K562 (cell line): Measurements from ENCODE around the gene TMEM156. TPM values are rescaled to one million over a fixed set of nuclear protein-coding genes. Genes with fewer than 3 reads are reported as not detected.

Experiments used
- ATAC-seq: fragments of 200-7000 bp; cut with Tn5 transposase; 3 replicates; pipeline ENCODE4 v1.9.1; 2020; ENCODE audit warnings: moderate library complexity
- Bru-seq: library from RNA; stranded (reverse); fragments of 400-500 nt; gene quantifications from one replicate; lab custom pipeline; 2021; lab: Mats Ljungman, UMichigan
- BruChase-seq, 2 experiments: library from RNA; stranded (reverse); fragments of 400-500 nt; gene quantifications; one replicate each; lab custom pipeline; 2021; lab: Mats Ljungman, UMichigan
- BruUV-seq: library from RNA; stranded (reverse); fragments of 400-500 nt; replicated peaks from 2 replicates; lab custom pipeline; 2021; lab: Mats Ljungman, UMichigan
- CTCF ChIA-PET: fragments of 300-600 bp; formaldehyde crosslinking; extraction: SDS; loops from one replicate; lab custom pipeline; 2021; ENCODE audit warnings: low intra/inter-chr PET ratio; lab: Yijun Ruan, JAX
- POLR2A ChIA-PET: fragments of 300-600, 350-650 bp; sonication (Branson Sonifier 250); formaldehyde crosslinking; extraction: SDS; loops from one replicate; lab custom pipeline; 2021; ENCODE audit warnings: antibody characterized with exemption, inconsistent platforms; lab: Yijun Ruan, JAX
- DNase-seq, 4 experiments: peaks; one replicate each; pipeline versions ENCODE4 v3.0.0 to v3.0.0-alpha.2; 2011 to 2018; ENCODE audit warnings: low spot score in 3 of 4, mixed read lengths in 3 of 4; ENCODE audit errors: extremely low read depth in 1 of 4
- FAIRE-seq: peaks from 2 replicates; lab custom pipeline; 2011; peaks lifted over from hg19 to GRCh38; lab: Jason Lieb, UNC
- H2AFZ ChIP-seq: 2 replicates; pipeline ENCODE4 v1.6.0; 2011; ENCODE audit warnings: low read depth, low read length, control low read depth, inconsistent platforms
- H3K27ac ChIP-seq: fragments of 200-600 bp; 3 replicates; pipeline ENCODE4 v1.8.0; 2011; ENCODE audit warnings: low read depth, mild to moderate bottlenecking, control low read depth, inconsistent platforms, low read length, moderate library complexity, mixed read lengths; ENCODE audit errors: extremely low read depth
- H3K27me3 ChIP-seq, 2 experiments: fragments of 300-600 bp in 1 of 2; 2 replicates in 1 of 2; 3 replicates in 1 of 2; pipeline versions ENCODE4 v1.6.0 to v1.8.0; 2011; ENCODE audit warnings: inconsistent platforms in 2 of 2, low read length in 2 of 2, mild to moderate bottlenecking in 1 of 2, mixed read lengths in 1 of 2, moderate library complexity in 1 of 2; ENCODE audit not compliant: control insufficient read depth in 2 of 2, insufficient read depth in 2 of 2
- H3K36me3 ChIP-seq: fragments of 300-600 bp; 3 replicates; pipeline ENCODE4 v1.8.0; 2011; ENCODE audit warnings: mild to moderate bottlenecking, low read length, inconsistent platforms; ENCODE audit not compliant: control insufficient read depth, insufficient read depth
- H3K4me1 ChIP-seq, 2 experiments: fragments of 200-600 bp in 1 of 2; replicated peaks in 1 of 2; 2 replicates in 1 of 2; 3 replicates in 1 of 2; pipeline versions ENCODE4 v1.5.1 to v1.8.0; 2011; ENCODE audit warnings: inconsistent platforms in 2 of 2, low read length in 2 of 2, mild to moderate bottlenecking in 1 of 2, mixed read lengths in 1 of 2, moderate library complexity in 1 of 2; ENCODE audit not compliant: control insufficient read depth in 2 of 2, insufficient read depth in 2 of 2
- H3K4me2 ChIP-seq: 2 replicates; pipeline ENCODE4 v1.6.1; 2011; ENCODE audit warnings: low read length, control low read depth, inconsistent platforms, mixed read lengths; ENCODE audit not compliant: insufficient read depth
- H3K4me3 ChIP-seq: fragments of 200-600 bp; sonication (generic), shearing (Covaris generic); 2 replicates; pipeline ENCODE4 v1.5.1; 2016; ENCODE audit warnings: control low read depth, inconsistent platforms
- H3K79me2 ChIP-seq: fragments of 200-600 bp; 3 replicates; pipeline ENCODE4 v1.8.0; 2011; ENCODE audit warnings: low read length, inconsistent platforms; ENCODE audit not compliant: control insufficient read depth, insufficient read depth
- H3K9ac ChIP-seq, 2 experiments: 2 replicates each; pipeline versions ENCODE4 v1.6.0 to v1.6.1; 2011; ENCODE audit warnings: low read depth in 2 of 2, low read length in 2 of 2, control low read depth in 1 of 2, inconsistent platforms in 1 of 2, mild to moderate bottlenecking in 1 of 2, mixed read lengths in 1 of 2; ENCODE audit not compliant: insufficient read depth in 1 of 2
- H3K9me1 ChIP-seq: one replicate; pipeline ENCODE4 v1.6.0; 2011; ENCODE audit warnings: inconsistent platforms, mild to moderate bottlenecking, low read length, moderate library complexity; ENCODE audit not compliant: control insufficient read depth, insufficient read depth
- H3K9me3 ChIP-seq: replicated peaks from 2 replicates; pipeline ENCODE4 v1.5.1; 2011; ENCODE audit warnings: low read depth, low read length, inconsistent platforms; ENCODE audit not compliant: control insufficient read depth, insufficient read depth
- H4K20me1 ChIP-seq: replicated peaks from 2 replicates; pipeline ENCODE4 v1.6.1; 2011; ENCODE audit warnings: low read length, inconsistent platforms, mixed read lengths; ENCODE audit not compliant: control insufficient read depth, insufficient read depth
- CCAR2 ChIP-seq: fragments of 200-400 bp; formaldehyde crosslinking; IDR thresholded peaks from 2 replicates; pipeline ENCODE4 v1.6.1; 2017; ENCODE audit warnings: mild to moderate bottlenecking, low read depth, low read length
- CEBPB ChIP-seq: fragments of 450-650 bp; IDR thresholded peaks from 2 replicates; pipeline ENCODE4 v1.6.1; 2016; ENCODE audit warnings: missing genetic modification characterization, missing compliant biosample characterization
- CHD2 ChIP-seq: IDR thresholded peaks from 2 replicates; pipeline ENCODE4 v1.6.1; 2011; ENCODE audit warnings: low read depth, low read length
- ILF3 ChIP-seq: fragments of 450-650 bp; IDR thresholded peaks from 2 replicates; pipeline ENCODE4 v1.6.1; 2018; ENCODE audit warnings: antibody characterized with exemption, mild to moderate bottlenecking, moderate library complexity, borderline replicate concordance
- JUN ChIP-seq, 2 experiments: sonication (generic) in 1 of 2; formaldehyde crosslinking in 1 of 2; IDR thresholded peaks; 2 replicates each; pipeline versions ENCODE4 v1.6.1 to v1.8.0; 2012 to 2022; ENCODE audit warnings: borderline replicate concordance in 2 of 2, mild to moderate bottlenecking in 2 of 2, improper control_type of control experiment in 1 of 2, low read depth in 1 of 2, low read length in 1 of 2, missing genetic modification reagents in 1 of 2
- MAFF ChIP-seq: IDR thresholded peaks from 2 replicates; pipeline ENCODE4 v1.6.1; 2012; ENCODE audit warnings: low read length, improper control_type of control experiment
- PHF20 ChIP-seq: fragments of 450-650 bp; IDR thresholded peaks from 2 replicates; pipeline ENCODE4 v1.6.1; 2018; ENCODE audit not compliant: partially characterized antibody
- PURB ChIP-seq: sonication (generic); formaldehyde crosslinking; IDR thresholded peaks from 2 replicates; pipeline ENCODE4 v1.9.0; 2021; ENCODE audit warnings: low read depth, mild to moderate bottlenecking, missing genetic modification reagents
- RAD21 ChIP-seq, 2 experiments: fragments of 250-450 bp in 1 of 2; fragments of 450-650 bp in 1 of 2; sonication (Bioruptor Pico) in 1 of 2; formaldehyde crosslinking in 1 of 2; IDR thresholded peaks in 1 of 2; conservative IDR thresholded peaks in 1 of 2; 2 replicates each; pipeline versions ENCODE4 v1.4.0 to v1.8.0; 2020 to 2022; ENCODE audit warnings: mild to moderate bottlenecking in 2 of 2, moderate library complexity in 1 of 2
- SRF ChIP-seq, 2 experiments: fragments of 250-450, 450-650 bp in 1 of 2; sonication (Bioruptor Pico) in 1 of 2; sonication (generic) in 1 of 2; formaldehyde crosslinking; IDR thresholded peaks; 2 replicates each; pipeline versions ENCODE4 v1.5.0 to v1.5.1; 2020 to 2022; ENCODE audit warnings: mild to moderate bottlenecking in 1 of 2, missing genetic modification reagents in 1 of 2
- ZNF133 ChIP-seq: fragments of 250-450 bp; sonication (Bioruptor Pico); IDR thresholded peaks from 2 replicates; pipeline ENCODE4 v1.4.0; 2020; ENCODE audit warnings: mild to moderate bottlenecking
- ZNF197 ChIP-seq: fragments of 200-800 bp; sonication (Bioruptor generic); IDR thresholded peaks from 2 replicates; pipeline ENCODE4 v1.6.1; 2016; ENCODE audit warnings: low read depth, missing genetic modification characterization, missing compliant biosample characterization
- ZNF316 ChIP-seq: fragments of 450-650 bp; IDR thresholded peaks from 2 replicates; pipeline ENCODE4 v1.6.1; 2016
- WGBS: fragments of 100-300 bp; shearing (Covaris generic); methylation state at CpG from one replicate; pipeline ENCODE4 v1.1.6; 2016; ENCODE audit warnings: low coverage, mixed read lengths; ENCODE audit not compliant: insufficient coverage; ENCODE audit errors: missing lambda C conversion rate; 5-methylcytosine and 5-hydroxymethylcytosine counted together
- in situ Hi-C: fragments of 300-500 bp; cut with MboI; formaldehyde crosslinking; loops from 4 replicates; pipeline ENCODE4 v1.15.0; 2018; ENCODE audit warnings: inconsistent platforms, mixed read lengths
- intact Hi-C: fragments of 100-400 bp; cut with micrococcal nuclease; formaldehyde crosslinking; loops from 2 replicates; pipeline ENCODE4 v1.14.2; 2022
- long read RNA-seq, 3 experiments: library from polyadenylated mRNA in 2 of 3; library from RNA in 1 of 3; unstranded in 2 of 3; stranded (forward) in 1 of 3; transcript quantifications; one replicate each; pipeline ENCODE4 v2.0.0, GENCODE V29; 2019 to 2022
- polyA minus RNA-seq, 3 experiments: library from RNA; depleted of rRNA, polyadenylated mRNA; stranded (reverse); fragments of >200 nt; gene quantifications; 2 replicates each; pipeline ENCODE4 v1.2.3, GENCODE V29; 2011
- polyA plus RNA-seq, 8 experiments: library from polyadenylated mRNA; depleted of rRNA in 4 of 8; stranded (reverse) in 5 of 8; unstranded in 3 of 8; fragments of >200 nt; fragmentation: Nextera tagmentation in 2 of 8; fragmentation: Illumina TruSeq in 1 of 8; extraction: Ambion mirVana in 2 of 8; extraction: Trizol in 1 of 8; gene quantifications; 2 replicates each; pipeline versions ENCODE4 v1.2.1 to v1.2.3, GENCODE V29; 2011 to 2014; ENCODE audit warnings: inconsistent platforms in 1 of 8, missing spikeins in 1 of 8
- total RNA-seq, 7 experiments: library from RNA; depleted of rRNA in 6 of 7; stranded (reverse); fragments of >200 nt in 6 of 7; fragmentation: Illumina TruSeq in 2 of 7; extraction: Trizol in 2 of 7; gene quantifications; 2 replicates each; pipeline versions ENCODE4 v1.2.1 to v1.2.3, GENCODE V29; 2011 to 2021; ENCODE audit warnings: low replicate concordance in 1 of 7
- TF ChIP-seq, protein P1 (sequence below): fragments of 250-450 bp; sonication (Bioruptor Pico); IDR thresholded peaks from 2 replicates; pipeline ENCODE4 v1.5.0; 2021

TMEM156 gene, protein sequence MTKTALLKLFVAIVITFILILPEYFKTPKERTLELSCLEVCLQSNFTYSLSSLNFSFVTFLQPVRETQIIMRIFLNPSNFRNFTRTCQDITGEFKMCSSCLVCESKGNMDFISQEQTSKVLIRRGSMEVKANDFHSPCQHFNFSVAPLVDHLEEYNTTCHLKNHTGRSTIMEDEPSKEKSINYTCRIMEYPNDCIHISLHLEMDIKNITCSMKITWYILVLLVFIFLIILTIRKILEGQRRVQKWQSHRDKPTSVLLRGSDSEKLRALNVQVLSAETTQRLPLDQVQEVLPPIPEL
- total RNA-seq (2011; cell fraction: chromatin; rRNA removed; ENCODE audit: low replicate concordance): 3.8 and 11.7 TPM in 2 replicates
- total RNA-seq (2011; cell fraction: nucleolus; rRNA removed): 1.3 and 2.1 TPM in 2 replicates
- 5.1 and 6.9 TPM in 2 replicates for total RNA-seq (2011; cell fraction: nucleoplasm; rRNA removed)
- total RNA-seq (2014; rRNA removed): 2.9 and 3.5 TPM in 2 replicates
- 7.6 and 9.2 TPM in 2 replicates for total RNA-seq (2014; rRNA removed; fragmentation: Illumina TruSeq; extraction: Trizol)
- 8.3 and 9.6 TPM in 2 replicates for total RNA-seq (2015; rRNA removed; fragmentation: Illumina TruSeq; extraction: Trizol)
- total RNA-seq (2021): 3.7 and 4.4 TPM in 2 replicates
- 5.0 and 9.6 TPM in 2 replicates for polyA plus RNA-seq (2011; rRNA removed)
- polyA plus RNA-seq (2011; cell fraction: cytosol; rRNA removed): 0.51 and 4.6 TPM in 2 replicates
- 1.5 and 2.5 TPM in 2 replicates for polyA plus RNA-seq (2011; cell fraction: nucleus; rRNA removed)
- polyA plus RNA-seq (2012): 5.2 and 9.9 TPM in 2 replicates
- polyA plus RNA-seq (2014; fragmentation: Illumina TruSeq; extraction: Trizol): 7.4 and 7.6 TPM in 2 replicates
- polyA plus RNA-seq (2014; fragmentation: Nextera tagmentation; extraction: Ambion mirVana): 1 to 10 TPM; 5.9 to 6.9 TPM
- polyA plus RNA-seq (2014; rRNA removed): 4.7 and 6.4 TPM in 2 replicates
- 4.3 and 10.8 TPM in 2 replicates for polyA minus RNA-seq (2011; rRNA and poly(A)+ RNA removed)
- 1.1 and 1.8 TPM in 2 replicates for polyA minus RNA-seq (2011; cell fraction: cytosol; rRNA and poly(A)+ RNA removed)
- 2.0 and 6.6 TPM in 2 replicates for polyA minus RNA-seq (2011; cell fraction: nucleus; rRNA and poly(A)+ RNA removed)
- percentile 66 among the genes with signal in this experiment for Bru-seq, nascent RNA
- BruChase-seq, experiment 1, labeled RNA remaining after a 2-hour chase: percentile 70 among the genes with signal in this experiment
- percentile 63 among the genes with signal in this experiment for BruChase-seq, experiment 2, labeled RNA remaining after a 6-hour chase
- long read RNA-seq, experiment 1, transcript TMEM156-203 (7 exons, 1,935 nt): major isoform, 8 of 14 reads
- long read RNA-seq, experiment 1, partial matches to known transcripts: 0 of 14 reads
- long read RNA-seq, experiment 1, other reads (novel, unspliced or antisense): 6 of 14 reads
- long read RNA-seq, experiment 2, partial matches to known transcripts: 2 of 2 reads
- long read RNA-seq, experiment 2, other reads (novel, unspliced or antisense): 0 of 2 reads
- long read RNA-seq, experiment 3, partial matches to known transcripts: 1 of 7 reads
- long read RNA-seq, experiment 3, other reads (novel, unspliced or antisense): 5 of 7 reads

DNA sequence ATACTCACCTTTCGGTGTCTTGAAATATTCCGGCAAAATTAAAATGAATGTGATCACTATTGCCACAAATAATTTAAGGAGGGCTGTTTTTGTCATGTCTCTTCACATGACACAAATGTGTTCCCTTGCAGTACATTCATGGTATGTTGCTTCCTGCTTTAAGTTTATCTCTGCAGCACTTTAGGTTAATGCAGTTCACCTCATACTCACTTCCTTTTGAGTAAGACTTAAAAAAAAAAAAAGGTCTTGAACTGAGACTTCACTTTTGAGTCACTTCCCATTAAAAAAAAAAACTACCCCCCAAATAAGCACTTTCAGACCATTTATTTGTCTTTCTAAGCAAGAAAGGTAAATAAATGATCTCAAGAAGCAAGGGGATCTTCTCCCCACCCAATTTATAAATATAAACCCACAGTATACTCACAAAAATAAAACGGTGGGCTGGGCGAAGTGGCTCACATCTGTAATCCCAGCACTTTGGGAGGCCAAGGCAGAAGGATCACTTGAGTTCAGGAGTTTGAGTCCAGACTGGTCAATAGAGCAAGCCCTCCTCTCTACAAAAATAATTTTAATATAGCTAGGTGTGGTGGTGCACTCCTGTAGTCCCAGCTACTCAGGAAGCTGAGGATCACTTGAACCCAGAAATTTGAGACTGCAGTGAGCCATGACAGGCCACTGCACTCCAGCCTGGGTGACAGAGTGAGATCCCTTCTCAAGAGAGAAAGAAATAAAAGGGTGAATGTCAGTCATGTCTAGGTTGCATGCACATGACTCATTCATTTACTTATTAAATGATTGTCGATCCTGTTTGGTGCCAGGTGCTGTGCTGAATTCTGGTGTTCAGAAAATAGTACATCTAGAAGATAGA, at the start of gene TMEM156:
TSS of gene TMEM156 (minus strand) at position 192 of the 868 bp plus-strand sequence. CDS start at position 96, 96 bp downstream.
- ChIA-PET CTCF (interaction anchor here (0.6 kb wide), 1 partner anchor 76 kb away, joined by 3 read pairs; no protein-coding TSS in a partner anchor), POLR2A (interaction anchor here (0.8 to 1.2 kb wide), 2 partner anchors 11 to 55 kb away, joined by 3 read pairs; no protein-coding TSS in a partner anchor)
- peak within 1 kb of the TSS; percentile 17 for H3K4me3 ChIP-seq
- H3K27ac ChIP-seq: peak within 1 kb of the TSS; percentile 62
- DNase-seq (peak in 2 of 4 experiments; percentile 52 to 69), FAIRE-seq (peak; percentile 81), ATAC-seq (peak; percentile 79)
- H3K4me2 ChIP-seq: peak within 1 kb of the TSS; percentile 42
- H3K27me3 ChIP-seq: no peaks in the 10 kb centered on the region
- peaks cover 14 to 21% of the 10 kb centered on the region in 2 experiments for H3K4me1 ChIP-seq
- no peaks in the 10 kb centered on the region for H3K9me3 ChIP-seq
- no peaks in the 10 kb centered on the region for H3K9me1 ChIP-seq
- 12% methylated on average over 5 of the region's 5 CpGs for WGBS
- H3K9ac ChIP-seq: peak within 1 kb of the TSS; percentile 19 to 49; a peak in 3 of 4 replicates
- in situ Hi-C loops: no loop called here
- H4K20me1 ChIP-seq: no peaks in the 10 kb centered on the region
- no TSS peak for BruUV-seq
- no peaks in the 10 kb centered on the region for H3K36me3 ChIP-seq
- H2AFZ ChIP-seq: peak within 1 kb of the TSS; percentile 85
- H3K79me2 ChIP-seq: peaks cover 15% of the 10 kb centered on the region; the same call in 2 of the 3 replicates
- intact Hi-C loops: no loop called here
- TF ChIP-seq MAFF (no peak), PURB (no peak), CCAR2 (no peak), PHF20 (no peak), ZNF197 (CRISPR knock-in tag) (no peak), RAD21 (CRISPR knock-in tag; conservative IDR thresholded peaks at IDR 0.05 in 1 of 2, IDR thresholded peaks at IDR 0.05 in 1 of 2) (no peak), ZNF133 (no peak), JUN (IDR thresholded peaks at IDR 0.05; ENCODE audit: borderline replicate concordance, low read depth, low read length) (no peak), JUN (CRISPR knock-in tag; IDR thresholded peaks at IDR 0.05; ENCODE audit: borderline replicate concordance) (no peak), CHD2 (no peak), ZNF316 (no peak), CEBPB (tag) (no peak), SRF (CRISPR knock-in tag; IDR thresholded peaks at IDR 0.05) (no peak), ILF3 (no peak)
- TF ChIP-seq, protein P1, sequence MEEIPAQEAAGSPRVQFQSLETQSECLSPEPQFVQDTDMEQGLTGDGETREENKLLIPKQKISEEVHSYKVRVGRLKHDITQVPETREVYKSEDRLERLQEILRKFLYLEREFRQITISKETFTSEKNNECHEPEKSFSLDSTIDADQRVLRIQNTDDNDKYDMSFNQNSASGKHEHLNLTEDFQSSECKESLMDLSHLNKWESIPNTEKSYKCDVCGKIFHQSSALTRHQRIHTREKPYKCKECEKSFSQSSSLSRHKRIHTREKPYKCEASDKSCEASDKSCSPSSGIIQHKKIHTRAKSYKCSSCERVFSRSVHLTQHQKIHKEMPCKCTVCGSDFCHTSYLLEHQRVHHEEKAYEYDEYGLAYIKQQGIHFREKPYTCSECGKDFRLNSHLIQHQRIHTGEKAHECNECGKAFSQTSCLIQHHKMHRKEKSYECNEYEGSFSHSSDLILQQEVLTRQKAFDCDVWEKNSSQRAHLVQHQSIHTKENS (CRISPR knock-in tag): no peak
